ENCODE results near the gene GABRG3.

GABRG3 gene

GRCh38 chr15:27201425-27201824, 230.4 kb downstream of the GABRG3 start:
- H3K4me3 ChIP-seq (ENCODE audit: low read depth, low read length): no peak overlapping the region
- TF ChIP-seq CTCF (IDR thresholded peaks at IDR 0.05; ENCODE audit: insufficient read depth, low read depth, low read length, missing control alignments): no peak
- no peak for DNase-seq (ENCODE audit: low read depth)

- no peak for DNase-seq (ENCODE audit: low read depth)
- TF ChIP-seq CTCF (IDR thresholded peaks at IDR 0.05; ENCODE audit: insufficient read depth, low read depth, low read length, missing control alignments): no peak
- no peak overlapping the region for H3K4me3 ChIP-seq (ENCODE audit: low read depth, low read length)
Observed at GRCh38 chr15:27210176-27210575, 239.2 kb downstream of the GABRG3 start.

- TF ChIP-seq CTCF (IDR thresholded peaks at IDR 0.05; ENCODE audit: insufficient read depth, low read depth, low read length, missing control alignments): no peak
- no peak overlapping the region for H3K4me3 ChIP-seq (ENCODE audit: low read depth, low read length)
- no peak for DNase-seq (ENCODE audit: low read depth)
Observed at GRCh38 chr15:27214032-27214431, 243.1 kb downstream of the GABRG3 start.

GRCh38 chr15:27214961-27215360, 244.0 kb downstream of the GABRG3 start:
- DNase-seq (ENCODE audit: low read depth): no peak

GRCh38 chr15:27218426-27218825, 247.4 kb downstream of the GABRG3 start:
- no peak overlapping the region for H3K4me3 ChIP-seq (ENCODE audit: low read depth, low read length)
- no peak for TF ChIP-seq CTCF (IDR thresholded peaks at IDR 0.05; ENCODE audit: insufficient read depth, low read depth, low read length, missing control alignments)
- DNase-seq (ENCODE audit: low read depth): no peak

More at GRCh38 chr15:27214961-27215360, 244.0 kb downstream of the GABRG3 start:
- H3K4me3 ChIP-seq (ENCODE audit: low read depth, low read length): no peak overlapping the region
- no peak for TF ChIP-seq CTCF (IDR thresholded peaks at IDR 0.05; ENCODE audit: insufficient read depth, low read depth, low read length, missing control alignments)

GRCh38 chr15:27219636-27220035, 248.7 kb downstream of the GABRG3 start:
- H3K4me3 ChIP-seq (ENCODE audit: low read depth, low read length): no peak overlapping the region
- TF ChIP-seq CTCF (IDR thresholded peaks at IDR 0.05; ENCODE audit: insufficient read depth, low read depth, low read length, missing control alignments): no peak
- no peak for DNase-seq (ENCODE audit: low read depth)

GRCh38 chr15:27220199-27220598, 249.2 kb downstream of the GABRG3 start:
- no peak for TF ChIP-seq CTCF (IDR thresholded peaks at IDR 0.05; ENCODE audit: insufficient read depth, low read depth, low read length, missing control alignments)
- no peak for DNase-seq (ENCODE audit: low read depth)
- H3K4me3 ChIP-seq (ENCODE audit: low read depth, low read length): no peak overlapping the region

All from GM12865 (cell line).